ENCODE data around the gene C1QTNF6. TPM values are rescaled to one million over a fixed set of nuclear protein-coding genes. Genes with fewer than 3 reads are reported as not detected.

Gene C1QTNF6
- total RNA-seq, 3 donors from 2014 or later: 8.9 to 22.5 (median 13.3) TPM

- peak; percentile 90 for TF ChIP-seq CTCF (IDR thresholded peaks at IDR 0.05)
- H3K4me3 ChIP-seq: peak overlapping the region; percentile 11
- ATAC-seq (peak; percentile 66), DNase-seq (peak; percentile 92 to 97 (median 96))
- H3K36me3 ChIP-seq (ENCODE audit: low read depth): no peaks in the 10 kb centered on the region
- intact Hi-C loops (cut with DNase I, micrococcal nuclease): no loop called here
- peaks cover 34% of the 10 kb centered on the region for H3K4me1 ChIP-seq (ENCODE audit: low read depth)
- H3K9me3 ChIP-seq: no peaks in the 10 kb centered on the region
Measured at GRCh38 chr22:37198258-37199102, 10.4 kb upstream of the C1QTNF6 start.

- intact Hi-C loops (cut with DNase I, micrococcal nuclease): no loop called here
- no peak for TF ChIP-seq CTCF (IDR thresholded peaks at IDR 0.05)
- DNase-seq: peak; percentile 56 to 77 (median 65)
- ATAC-seq: peak; percentile 10
- Histone ChIP-seq H3K36me3 (ENCODE audit: low read depth) (no peaks in the 10 kb centered on the region), H3K4me3 (no peak overlapping the region), H3K9me3 (no peaks in the 10 kb centered on the region), H3K4me1 (ENCODE audit: low read depth) (peaks cover 42% of the 10 kb centered on the region)
Measured at GRCh38 chr22:37197451-37198257, 9.6 kb upstream of the C1QTNF6 start.

GRCh38 chr22:37196539-37197450, 8.7 kb upstream of the C1QTNF6 start:
- ATAC-seq (peak; percentile 65), DNase-seq (peak; percentile 89 to 93 (median 90))
- TF ChIP-seq CTCF (IDR thresholded peaks at IDR 0.05): no peak
- no peak overlapping the region for H3K4me3 ChIP-seq
- intact Hi-C loops (cut with DNase I, micrococcal nuclease): no loop called here
- H3K9me3 ChIP-seq: no peaks in the 10 kb centered on the region
- peaks cover 44% of the 10 kb centered on the region for H3K4me1 ChIP-seq (ENCODE audit: low read depth)
- no peaks in the 10 kb centered on the region for H3K36me3 ChIP-seq (ENCODE audit: low read depth)

GRCh38 chr22:37195921-37196320, 7.9 kb upstream of the C1QTNF6 start:
- intact Hi-C loops (cut with DNase I, micrococcal nuclease): no loop called here
- no peak for TF ChIP-seq CTCF (IDR thresholded peaks at IDR 0.05)
- H3K4me3 ChIP-seq: no peak overlapping the region
- ATAC-seq (no peak), DNase-seq (peak in 1 of 3 donors; percentile 40)
- H3K4me1 ChIP-seq (ENCODE audit: low read depth): peaks cover 49% of the 10 kb centered on the region
- H3K36me3 ChIP-seq (ENCODE audit: low read depth): no peaks in the 10 kb centered on the region
- H3K9me3 ChIP-seq: no peaks in the 10 kb centered on the region

- intact Hi-C loops (cut with DNase I, micrococcal nuclease): no loop called here
- peaks cover 44% of the 10 kb centered on the region for H3K4me1 ChIP-seq (ENCODE audit: low read depth)
Measured at GRCh38 chr22:37194750-37195149, 6.7 kb upstream of the C1QTNF6 start.

More at GRCh38 chr22:37194750-37195149, 6.7 kb upstream of the C1QTNF6 start:
- H3K9me3 ChIP-seq: no peaks in the 10 kb centered on the region
- no peak overlapping the region for H3K4me3 ChIP-seq
- ATAC-seq (no peak), DNase-seq (no peak)
- no peak for TF ChIP-seq CTCF (IDR thresholded peaks at IDR 0.05)
- no peaks in the 10 kb centered on the region for H3K36me3 ChIP-seq (ENCODE audit: low read depth)

Measured in mucosa of descending colon (tissue), 3 donors.